NCI-H1694 treated with DMSO at 0.1 percent for 48 hours (cell line): ENCODE results near the gene IKZF2.

Experiments used
- DNase-seq: peaks from one replicate; lab custom pipeline; 2025; lab: John Stamatoyannopoulos, UW

The IKZF2 gene

DNA sequence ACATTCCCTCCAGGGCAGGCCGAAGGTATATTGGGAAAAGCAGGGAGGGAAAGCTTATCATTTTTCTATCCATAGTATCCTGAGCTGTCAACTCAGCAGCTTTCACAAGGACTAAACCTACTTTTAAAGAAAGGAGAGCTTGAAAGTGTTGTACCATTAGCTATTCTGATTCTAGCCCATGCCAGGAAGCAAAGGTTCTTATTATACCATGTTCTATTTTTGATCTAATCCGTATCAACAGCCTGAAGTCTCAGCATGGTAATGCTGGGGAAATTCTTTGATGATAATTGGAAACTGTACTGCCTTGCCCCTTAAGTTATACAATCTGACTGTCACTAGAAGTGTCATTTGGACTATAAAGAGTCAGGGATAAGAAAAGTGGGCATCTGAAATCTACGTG is 193.3 kb downstream of the IKZF2 start:
- no peak for DNase-seq

DNA sequence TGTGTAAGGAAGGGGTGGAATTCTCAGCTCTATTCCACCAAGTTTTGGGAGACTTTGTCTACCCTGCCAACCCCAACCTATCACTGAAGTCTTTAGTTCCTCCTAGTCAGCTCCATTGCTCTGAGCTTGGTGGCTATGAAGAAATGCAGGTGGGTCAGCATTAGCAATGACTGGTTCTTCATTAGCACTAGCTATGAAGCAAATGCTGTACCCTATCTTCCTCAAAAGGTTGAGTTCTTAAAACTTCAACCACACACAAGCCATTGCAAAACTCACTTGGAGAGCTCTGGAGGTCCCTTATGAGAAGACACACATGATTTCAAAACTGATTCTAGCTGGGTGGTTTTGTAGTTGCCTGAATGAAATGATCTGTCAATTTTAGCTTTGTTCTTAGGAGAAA is 193.8 kb downstream of the IKZF2 start:
- DNase-seq, result no peak

DNA sequence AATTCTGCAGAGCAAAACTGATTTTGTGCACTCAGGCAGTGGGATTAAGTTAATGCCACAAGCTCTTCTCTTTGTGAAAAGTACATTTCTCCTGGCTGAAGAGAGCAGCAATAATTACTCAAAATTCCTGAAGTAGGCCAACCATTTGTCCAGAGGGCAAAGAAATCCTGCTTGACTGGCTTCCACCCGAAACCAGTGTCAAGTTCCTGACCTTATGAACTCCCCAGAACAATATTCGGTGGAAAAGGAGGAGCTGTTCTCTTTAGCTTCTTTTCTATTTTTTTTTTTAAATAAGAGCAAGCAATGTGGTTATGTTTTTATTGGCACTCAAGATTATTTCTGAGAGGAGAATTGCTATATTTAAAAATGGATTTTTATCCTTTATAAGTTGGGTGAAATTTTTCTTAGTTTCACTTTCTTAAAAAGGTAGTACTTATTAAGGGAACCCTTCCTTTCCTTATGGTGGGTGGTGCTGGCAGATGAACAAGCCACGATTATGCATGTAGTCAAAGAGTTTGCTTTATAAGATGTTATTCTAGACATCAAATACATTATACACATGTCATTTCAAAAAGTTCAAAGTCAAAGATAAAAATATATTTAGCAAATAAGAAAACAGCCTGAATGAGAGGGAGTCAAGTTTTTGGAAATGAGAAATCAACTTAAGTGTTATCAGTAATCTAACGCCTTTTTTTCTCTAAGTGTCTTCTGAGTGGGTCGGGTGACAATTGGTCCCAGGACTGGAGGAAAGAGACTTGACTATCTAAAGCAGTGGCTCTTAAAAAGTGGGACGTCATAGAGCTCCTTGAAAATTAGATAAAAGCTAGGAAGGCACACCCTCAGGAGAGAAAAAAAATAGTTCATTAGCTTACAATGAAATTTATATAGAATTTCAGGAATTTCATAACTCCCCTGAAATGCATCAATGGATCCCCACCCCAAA is 194.5 kb downstream of the IKZF2 start:
- no peak for DNase-seq

DNA sequence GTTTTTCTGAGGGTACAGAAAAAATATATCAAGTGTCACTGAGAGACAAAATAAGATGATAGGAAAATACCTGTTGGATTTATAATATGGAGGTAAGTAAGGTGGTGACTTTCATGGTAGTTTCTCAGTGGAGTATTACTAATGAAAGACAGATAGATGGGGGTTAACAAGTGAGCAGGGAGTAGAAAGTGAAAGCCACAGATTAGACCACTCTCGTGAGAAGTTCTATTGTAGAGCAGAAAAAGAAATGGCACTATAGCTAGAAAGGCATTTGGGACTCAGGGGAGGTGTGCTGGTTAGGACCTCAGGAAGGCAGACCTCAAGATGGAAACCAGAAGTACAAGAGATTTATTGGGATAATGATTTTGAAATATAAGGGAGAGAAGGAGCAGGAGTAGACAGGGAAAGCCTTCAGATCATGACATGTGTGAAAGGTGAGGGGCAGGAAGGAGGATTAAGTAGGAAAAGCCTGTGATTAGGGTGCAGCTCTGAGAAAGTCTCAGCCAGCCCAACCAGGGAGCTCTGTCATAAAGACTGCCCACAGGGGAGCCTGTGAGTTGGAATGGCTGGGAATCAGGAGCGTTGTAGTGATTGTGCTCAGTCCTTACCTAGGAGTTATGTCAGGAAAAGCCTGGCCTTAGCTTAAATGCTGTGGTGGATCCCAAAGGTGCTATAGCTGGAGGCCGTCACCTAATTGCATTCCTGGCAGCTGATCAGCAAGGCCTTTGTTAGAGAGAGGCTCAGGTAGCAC is 198.1 kb downstream of the IKZF2 start:
- DNase-seq, result no peak

DNA sequence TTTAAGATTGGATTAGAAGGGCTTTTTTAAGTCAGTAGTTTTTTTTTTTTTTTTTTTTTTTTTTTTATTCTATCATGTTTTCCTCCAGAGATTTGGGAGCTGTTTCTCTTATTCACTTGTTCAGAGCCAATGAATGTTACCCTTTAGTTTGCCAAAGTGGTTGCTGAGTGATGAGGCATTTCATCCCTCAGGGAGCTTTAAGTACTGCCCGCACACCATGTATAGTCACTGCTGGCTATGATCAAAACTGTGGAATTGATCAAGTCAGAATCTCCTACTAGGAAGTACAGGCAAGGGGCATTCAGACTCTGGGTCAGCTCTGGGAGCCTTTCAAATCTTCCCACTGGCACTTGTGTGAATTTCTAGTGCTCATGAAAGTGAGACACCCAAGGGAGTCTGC is 201.6 kb downstream of the IKZF2 start:
- no peak for DNase-seq
